ENCODE measurements around the gene SEMA5A. TPM values are rescaled to one million over a fixed set of nuclear protein-coding genes. Genes with fewer than 3 reads are reported as not detected.

SEMA5A gene
- polyA plus RNA-seq, 1 of the 3 experiments (the other 2 are of a cell fraction) = 0.58 TPM

DNA sequence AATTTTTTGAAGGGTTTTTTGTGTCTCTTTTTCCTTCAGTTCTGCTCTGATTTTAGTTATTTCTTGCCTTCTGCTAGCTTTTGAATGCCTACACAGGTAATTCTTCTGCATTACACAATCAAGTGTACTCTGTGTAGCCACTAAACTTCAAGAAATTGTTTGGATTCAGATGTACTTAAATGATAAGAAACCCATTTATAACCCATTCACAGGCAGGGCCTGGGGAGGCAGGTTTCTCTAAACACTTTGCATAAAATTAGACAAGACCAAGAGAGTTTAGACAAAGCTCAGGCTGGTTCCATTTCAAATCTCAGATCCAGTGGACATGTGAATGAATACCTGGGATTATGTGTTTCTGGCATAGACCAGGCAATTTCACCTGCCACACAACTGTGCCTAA, 41.3 kb upstream of the SEMA5A start (continued):
- TF ChIP-seq FOSL2 (IDR thresholded peaks at IDR 0.05; ENCODE audit: borderline replicate concordance, low read depth) (no peak), MXI1 (IDR thresholded peaks at IDR 0.05; ENCODE audit: low read depth, low read length) (no peak), SIN3A (IDR thresholded peaks at IDR 0.05; ENCODE audit: borderline replicate concordance, low read depth, low read length) (no peak)

DNA sequence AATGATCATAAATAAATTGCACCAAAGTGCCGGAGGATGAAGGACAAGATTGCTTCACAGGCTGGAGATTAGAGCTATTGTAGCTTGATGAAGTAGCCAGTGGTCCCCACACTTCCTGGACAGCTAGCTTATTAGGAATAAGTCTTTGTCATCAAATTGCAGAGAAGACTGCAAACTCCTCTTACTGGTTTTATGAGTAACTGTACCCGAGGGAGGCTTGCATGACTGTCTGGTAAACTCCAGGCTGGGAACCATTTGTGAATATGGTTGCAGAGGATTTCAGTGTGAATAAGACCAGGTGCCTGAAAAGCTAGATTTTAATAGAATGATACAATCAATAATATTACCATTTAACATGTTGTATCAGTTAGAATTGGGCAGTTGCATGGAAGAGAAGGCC, 36.5 kb upstream of the SEMA5A start:
- H3K4me3 ChIP-seq (ENCODE audit: low read depth in 2 of 2, low read length in 1 of 2) = no peak overlapping the region
- no peak overlapping the region for H3K4me2 ChIP-seq
- no peaks in the 10 kb centered on the region for H3F3A ChIP-seq (replicated peaks; ENCODE audit: insufficient read depth)
- no peaks in the 10 kb centered on the region for H3K9me3 ChIP-seq
- H3K36me3 ChIP-seq (replicated peaks in 1 of 2; ENCODE audit: control insufficient read depth in 1 of 2, insufficient read depth in 2 of 2, low read length in 1 of 2) = no peaks in the 10 kb centered on the region
- no peaks in the 10 kb centered on the region for H3K9me2 ChIP-seq
- H4K20me1 ChIP-seq (ENCODE audit: insufficient read depth) = no peaks in the 10 kb centered on the region
- no peaks in the 10 kb centered on the region for H3K79me2 ChIP-seq (ENCODE audit: insufficient read depth)
- no peak overlapping the region for H2AFZ ChIP-seq (ENCODE audit: low read depth)
- POLR2A ChIA-PET = no interaction called here
- CTCF ChIA-PET = interaction anchor here (1.1 to 1.3 kb wide), 3 partner anchors 10 to 168 kb away, joined by 3 read pairs; no protein-coding TSS in a partner anchor
- H3K27ac ChIP-seq (ENCODE audit: low read depth in 2 of 2, low read length in 1 of 2) = no peak overlapping the region
- no peak for DNase-seq
- TF ChIP-seq SMC3 (IDR thresholded peaks at IDR 0.05; ENCODE audit: low read depth, low read length) (no peak), TAF1 (IDR thresholded peaks at IDR 0.05; ENCODE audit: borderline replicate concordance, low read depth, low read length) (no peak), NRF1 (IDR thresholded peaks at IDR 0.05; ENCODE audit: low read depth, low read length) (no peak), FOSL2 (IDR thresholded peaks at IDR 0.05; ENCODE audit: borderline replicate concordance, low read depth) (no peak), POLR2AphosphoS5 (IDR thresholded peaks at IDR 0.05; ENCODE audit: low read depth, low read length) (no peak), RAD21 (IDR thresholded peaks at IDR 0.05; ENCODE audit: low read length) (no peak), GATA2 (CRISPR knock-in tag; IDR thresholded peaks at IDR 0.05) (no peak), FOXM1 (IDR thresholded peaks at IDR 0.05; ENCODE audit: low read depth) (no peak), GABPA (IDR thresholded peaks at IDR 0.05; ENCODE audit: low read depth) (no peak), RFX5 (IDR thresholded peaks at IDR 0.05; ENCODE audit: low read length) (no peak), JUND (IDR thresholded peaks at IDR 0.05) (no peak), ELF1 (IDR thresholded peaks at IDR 0.05) (no peak), EZH2phosphoT487 (IDR thresholded peaks at IDR 0.05; ENCODE audit: borderline replicate concordance, low read depth) (no peak), YY1 (IDR thresholded peaks at IDR 0.05; ENCODE audit: low read depth) (no peak)
- TF ChIP-seq, protein P1, sequence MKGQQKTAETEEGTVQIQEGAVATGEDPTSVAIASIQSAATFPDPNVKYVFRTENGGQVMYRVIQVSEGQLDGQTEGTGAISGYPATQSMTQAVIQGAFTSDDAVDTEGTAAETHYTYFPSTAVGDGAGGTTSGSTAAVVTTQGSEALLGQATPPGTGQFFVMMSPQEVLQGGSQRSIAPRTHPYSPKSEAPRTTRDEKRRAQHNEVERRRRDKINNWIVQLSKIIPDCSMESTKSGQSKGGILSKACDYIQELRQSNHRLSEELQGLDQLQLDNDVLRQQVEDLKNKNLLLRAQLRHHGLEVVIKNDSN (IDR thresholded peaks at IDR 0.05; ENCODE audit: borderline replicate concordance, low read depth) = no peak
- TF ChIP-seq, protein P2, sequence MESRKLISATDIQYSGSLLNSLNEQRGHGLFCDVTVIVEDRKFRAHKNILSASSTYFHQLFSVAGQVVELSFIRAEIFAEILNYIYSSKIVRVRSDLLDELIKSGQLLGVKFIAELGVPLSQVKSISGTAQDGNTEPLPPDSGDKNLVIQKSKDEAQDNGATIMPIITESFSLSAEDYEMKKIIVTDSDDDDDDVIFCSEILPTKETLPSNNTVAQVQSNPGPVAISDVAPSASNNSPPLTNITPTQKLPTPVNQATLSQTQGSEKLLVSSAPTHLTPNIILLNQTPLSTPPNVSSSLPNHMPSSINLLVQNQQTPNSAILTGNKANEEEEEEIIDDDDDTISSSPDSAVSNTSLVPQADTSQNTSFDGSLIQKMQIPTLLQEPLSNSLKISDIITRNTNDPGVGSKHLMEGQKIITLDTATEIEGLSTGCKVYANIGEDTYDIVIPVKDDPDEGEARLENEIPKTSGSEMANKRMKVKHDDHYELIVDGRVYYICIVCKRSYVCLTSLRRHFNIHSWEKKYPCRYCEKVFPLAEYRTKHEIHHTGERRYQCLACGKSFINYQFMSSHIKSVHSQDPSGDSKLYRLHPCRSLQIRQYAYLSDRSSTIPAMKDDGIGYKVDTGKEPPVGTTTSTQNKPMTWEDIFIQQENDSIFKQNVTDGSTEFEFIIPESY (IDR thresholded peaks at IDR 0.05; ENCODE audit: borderline replicate concordance, low read depth) = no peak
- TF ChIP-seq, protein P3, sequence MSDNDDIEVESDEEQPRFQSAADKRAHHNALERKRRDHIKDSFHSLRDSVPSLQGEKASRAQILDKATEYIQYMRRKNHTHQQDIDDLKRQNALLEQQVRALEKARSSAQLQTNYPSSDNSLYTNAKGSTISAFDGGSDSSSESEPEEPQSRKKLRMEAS (IDR thresholded peaks at IDR 0.05; ENCODE audit: low read depth) = no peak
- TF ChIP-seq, protein P4, sequence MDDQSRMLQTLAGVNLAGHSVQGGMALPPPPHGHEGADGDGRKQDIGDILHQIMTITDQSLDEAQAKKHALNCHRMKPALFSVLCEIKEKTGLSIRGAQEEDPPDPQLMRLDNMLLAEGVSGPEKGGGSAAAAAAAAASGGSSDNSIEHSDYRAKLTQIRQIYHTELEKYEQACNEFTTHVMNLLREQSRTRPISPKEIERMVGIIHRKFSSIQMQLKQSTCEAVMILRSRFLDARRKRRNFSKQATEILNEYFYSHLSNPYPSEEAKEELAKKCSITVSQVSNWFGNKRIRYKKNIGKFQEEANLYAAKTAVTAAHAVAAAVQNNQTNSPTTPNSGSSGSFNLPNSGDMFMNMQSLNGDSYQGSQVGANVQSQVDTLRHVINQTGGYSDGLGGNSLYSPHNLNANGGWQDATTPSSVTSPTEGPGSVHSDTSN (IDR thresholded peaks at IDR 0.05) = no peak
- H3K4me1 ChIP-seq (ENCODE audit: control insufficient read depth in 1 of 2, insufficient read depth in 2 of 2, low read depth in 1 of 2, low read length in 1 of 2) = no peaks in the 10 kb centered on the region
- H3K27me3 ChIP-seq (ENCODE audit: insufficient read depth) = no peaks in the 10 kb centered on the region
- 53% methylated on average over 2 of the region's 2 CpGs for WGBS (ENCODE audit: low lambda C conversion rate)
- H3K9ac ChIP-seq = no peak overlapping the region
